GM18505 (cell line): ENCODE measurements around the gene USP11.
"Not testable (repeated sequence)": the region's sequence is repeated elsewhere in the genome, so short reads cannot be mapped to it uniquely, and the experiment has no call there.

Experiments
- ATAC-seq: cut with Tn5 transposase; IDR thresholded peaks from one replicate; pipeline ENCODE4 v1.9.1; 2021; ENCODE audit not compliant: unreplicated experiment
- POLR2A ChIP-seq: IDR thresholded peaks from 4 replicates; pipeline ENCODE4 v1.6.1; 2011; ENCODE audit warnings: borderline replicate concordance; ENCODE audit not compliant: insufficient read depth, insufficient read length; ENCODE audit errors: extremely low read depth

The USP11 gene

DNA sequence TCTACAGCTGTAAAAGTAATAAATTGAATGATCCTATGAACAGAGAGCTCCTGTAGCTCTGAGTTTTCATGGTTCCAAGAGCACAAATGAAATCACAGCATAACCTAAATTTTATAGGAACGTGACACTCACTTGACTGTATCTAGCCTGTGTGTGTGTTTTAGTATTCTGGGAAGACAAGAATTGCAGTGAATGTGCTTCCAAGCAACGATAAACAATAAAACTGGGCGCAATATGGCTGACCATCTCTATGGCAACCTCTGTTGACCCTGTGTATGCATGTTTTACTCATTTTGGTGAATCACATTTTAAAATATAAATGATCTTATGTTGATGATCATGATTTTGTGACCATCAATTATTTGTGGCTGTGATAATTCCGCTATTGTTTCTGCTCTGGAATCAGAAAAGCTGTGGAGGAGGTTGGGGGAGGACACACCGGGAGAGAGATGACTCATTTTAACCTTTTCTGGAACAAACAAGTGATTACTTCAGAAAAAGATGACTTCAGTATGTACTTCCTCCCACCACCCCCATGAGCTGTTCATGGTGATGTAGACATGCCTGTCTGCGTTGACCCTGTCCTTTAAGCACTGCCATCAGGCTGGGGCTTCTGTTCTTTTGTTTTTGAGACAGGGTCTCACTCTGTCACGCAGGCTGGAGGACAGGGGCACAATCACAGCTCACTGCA, 31.8 kb downstream of the USP11 start:
- no peak for TF ChIP-seq POLR2A
- no peak for ATAC-seq

- TF ChIP-seq POLR2A = no peak
- no peak for ATAC-seq
These were observed 33.8 kb downstream of the USP11 start for GRCh38 chrX:47266643-47267042.

- TF ChIP-seq POLR2A = no peak
- no peak for ATAC-seq
These were observed 39.2 kb downstream of the USP11 start for GRCh38 chrX:47272013-47272408.

DNA sequence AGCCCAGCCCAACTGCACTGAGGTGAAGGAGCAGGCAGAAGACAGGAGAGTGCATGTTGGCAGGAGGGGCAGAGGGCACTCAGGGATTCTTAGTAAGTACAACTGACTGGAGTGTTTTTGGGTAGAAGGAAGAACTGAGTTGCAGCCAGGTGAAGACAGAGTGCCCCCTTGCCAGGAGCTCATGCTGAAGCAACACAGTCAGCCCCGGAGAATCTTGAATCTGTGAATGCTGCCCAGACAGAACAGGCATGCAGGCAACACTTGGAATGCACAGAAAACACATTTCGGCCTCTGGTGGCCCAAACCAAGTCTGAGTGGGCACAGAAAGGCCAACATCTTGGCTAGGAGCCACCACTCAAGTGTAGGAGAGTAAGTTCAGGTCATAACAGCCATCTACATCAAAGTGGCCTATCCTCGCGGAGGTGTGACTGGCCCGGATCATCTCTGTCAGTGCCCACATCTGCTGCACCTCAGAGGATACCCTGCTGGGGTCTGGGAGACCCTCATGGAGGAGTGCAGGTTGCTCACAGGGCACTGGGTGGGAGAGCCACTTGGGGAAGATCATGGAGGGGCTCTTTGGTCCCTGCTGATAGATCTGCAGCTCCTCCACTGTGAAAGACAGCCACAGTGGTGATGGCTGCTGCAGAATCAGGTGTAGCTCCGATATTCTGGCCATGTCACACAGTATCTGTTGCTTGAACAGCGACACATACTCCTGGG, 40.4 kb downstream of the USP11 start:
- no peak for ATAC-seq
- no peak for TF ChIP-seq POLR2A

GRCh38 chrX:47278691-47279090, 45.9 kb downstream of the USP11 start:
- no peak for TF ChIP-seq POLR2A
- ATAC-seq = no peak

GRCh38 chrX:47283015-47283771, 50.4 kb downstream of the USP11 start:
- ATAC-seq = no peak
- TF ChIP-seq POLR2A = no peak

DNA sequence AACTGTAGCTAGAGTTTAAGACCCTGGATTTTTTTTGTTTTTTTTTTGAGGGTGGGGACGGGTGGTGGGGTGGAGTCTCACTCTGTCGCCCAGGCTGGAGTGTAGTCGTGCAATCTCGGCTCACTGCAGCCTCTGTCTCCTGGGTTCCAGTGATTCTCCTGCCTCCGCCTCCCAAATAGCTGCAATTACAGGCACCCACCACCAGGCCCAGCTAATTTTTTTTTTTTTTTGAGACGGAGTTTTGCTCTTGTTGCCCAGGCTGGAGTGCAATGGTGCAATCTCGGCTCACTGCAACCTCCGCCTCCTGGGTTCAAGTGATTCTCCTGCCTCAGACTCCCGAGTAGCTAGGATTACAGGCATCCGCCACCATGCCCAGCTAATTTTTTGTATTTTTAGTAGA, 51.8 kb downstream of the USP11 start:
- not testable (repeated sequence) for ATAC-seq

GRCh38 chrX:47285836-47286320, 53.1 kb downstream of the USP11 start:
- no peak for ATAC-seq
- TF ChIP-seq POLR2A = no peak

- ATAC-seq = no peak
- TF ChIP-seq POLR2A = no peak
These were observed 60.3 kb downstream of the USP11 start for GRCh38 chrX:47293106-47293505.

GRCh38 chrX:47296766-47297365, 64.1 kb downstream of the USP11 start:
- no peak for ATAC-seq

GRCh38 chrX:47297874-47298273, 65.1 kb downstream of the USP11 start:
- no peak for ATAC-seq

More at GRCh38 chrX:47296766-47297365, 64.1 kb downstream of the USP11 start:
- TF ChIP-seq POLR2A = no peak

More at GRCh38 chrX:47297874-47298273, 65.1 kb downstream of the USP11 start:
- TF ChIP-seq POLR2A = no peak
